ENCODE data around the gene ITGAD.
"Not testable (repeated sequence)": the region's sequence is repeated elsewhere in the genome, so short reads cannot be mapped to it uniquely, and the experiment has no call there.

The ITGAD gene

GRCh38 chr16:31404353-31405064 is 11.4 kb downstream of the ITGAD start:
- no peak for DNase-seq

GRCh38 chr16:31407406-31407805 is 14.3 kb downstream of the ITGAD start:
- no peak for DNase-seq

DNA sequence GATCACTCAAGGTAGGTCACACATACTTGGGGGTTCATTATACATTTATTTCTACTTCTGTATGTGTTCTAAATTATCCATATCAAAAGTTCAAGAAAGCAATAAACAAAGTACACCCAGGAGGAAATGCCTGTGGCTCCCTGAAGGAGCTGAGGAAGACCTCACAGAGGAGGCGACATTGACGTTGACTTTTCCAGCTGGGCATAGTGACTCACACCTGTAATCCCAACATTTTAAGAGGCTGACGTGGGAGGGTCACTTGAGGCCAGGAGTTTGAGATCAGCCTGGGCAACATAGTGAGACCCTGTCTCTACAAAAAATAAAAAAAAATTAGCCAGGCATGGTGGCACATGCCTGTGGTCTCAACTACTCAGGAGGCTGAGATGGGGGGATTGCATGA is 16.3 kb downstream of the ITGAD start:
- no peak for DNase-seq

- no peak for DNase-seq
Observed at GRCh38 chr16:31410082-31410481, 16.9 kb downstream of the ITGAD start.

DNA sequence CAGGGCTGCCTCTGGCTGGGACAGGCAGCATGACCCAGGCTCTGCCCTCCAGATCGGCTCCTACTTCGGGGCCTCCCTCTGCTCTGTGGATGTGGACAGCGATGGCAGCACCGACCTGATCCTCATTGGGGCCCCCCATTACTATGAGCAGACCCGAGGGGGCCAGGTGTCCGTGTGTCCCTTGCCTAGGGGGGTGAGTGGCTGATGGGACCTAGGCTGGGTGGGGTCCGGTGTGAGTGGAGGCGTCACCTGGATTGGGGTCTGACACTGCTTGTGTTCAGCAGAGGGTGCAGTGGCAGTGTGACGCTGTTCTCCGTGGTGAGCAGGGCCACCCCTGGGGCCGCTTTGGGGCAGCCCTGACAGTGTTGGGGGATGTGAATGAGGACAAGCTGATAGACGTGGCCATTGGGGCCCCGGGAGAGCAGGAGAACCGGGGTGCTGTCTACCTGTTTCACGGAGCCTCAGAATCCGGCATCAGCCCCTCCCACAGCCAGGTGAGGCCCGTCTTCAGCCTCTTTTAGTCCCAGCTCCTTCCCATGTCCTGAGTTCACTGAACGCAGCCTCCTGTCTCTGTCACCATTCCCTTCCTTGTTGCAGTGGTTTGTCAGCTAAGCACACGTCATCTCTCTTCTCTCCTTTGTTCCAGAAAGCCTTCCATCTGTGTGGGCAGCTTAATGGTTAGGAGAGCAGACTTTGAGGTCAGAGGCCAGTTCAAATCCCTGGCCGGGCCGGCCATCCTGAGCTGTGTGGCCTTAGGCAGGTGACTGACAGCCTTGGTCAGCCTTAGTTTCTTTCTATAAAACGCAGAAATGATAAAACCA is 18.1 kb downstream of the ITGAD start:
- DNase-seq, result no peak

- no peak for DNase-seq
Observed at GRCh38 chr16:31412750-31413149, 19.6 kb downstream of the ITGAD start.

GRCh38 chr16:31413381-31413780 is 20.2 kb downstream of the ITGAD start:
- DNase-seq, result no peak

DNA sequence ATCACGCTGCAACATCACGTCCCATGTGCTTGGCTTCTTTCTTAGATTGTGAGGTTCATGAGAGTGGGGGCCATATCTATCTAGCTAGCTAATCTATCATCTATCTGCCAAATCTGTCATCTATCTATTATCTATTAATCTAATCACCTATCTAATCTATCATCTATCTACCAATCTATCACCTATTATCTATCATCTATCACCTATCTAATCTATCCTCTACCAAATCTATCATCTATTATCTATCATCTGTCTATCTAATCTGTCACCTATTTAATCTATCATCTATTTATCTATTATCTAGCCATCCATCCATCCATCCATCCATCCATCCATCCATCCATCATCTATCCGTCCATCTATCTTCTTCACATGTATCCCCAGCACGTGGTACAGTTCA is 20.8 kb downstream of the ITGAD start:
- no peak for DNase-seq

- DNase-seq, result no peak
Observed at GRCh38 chr16:31414706-31415105, 21.6 kb downstream of the ITGAD start.

DNA sequence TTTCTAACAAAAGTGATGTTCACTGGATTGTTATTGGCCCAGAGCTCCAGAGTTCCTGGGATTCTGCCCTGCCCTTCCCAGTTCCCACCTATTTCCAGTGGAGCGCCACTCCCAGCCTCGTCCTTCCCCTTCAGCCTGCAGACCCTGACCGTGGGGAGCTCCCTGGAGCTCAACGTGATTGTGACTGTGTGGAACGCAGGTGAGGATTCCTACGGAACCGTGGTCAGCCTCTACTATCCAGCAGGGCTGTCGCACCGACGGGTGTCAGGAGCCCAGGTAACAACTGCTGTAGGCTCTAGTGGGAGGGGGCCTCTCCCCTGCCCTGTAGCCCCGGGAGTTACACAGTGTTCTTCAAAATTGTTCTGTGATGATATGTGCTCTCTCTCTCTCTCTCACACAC is 23.2 kb downstream of the ITGAD start:
- DNase-seq, result no peak

GRCh38 chr16:31417036-31417435 is 23.9 kb downstream of the ITGAD start:
- DNase-seq, result not testable (repeated sequence)

GRCh38 chr16:31417916-31418315 is 24.8 kb downstream of the ITGAD start:
- DNase-seq, result no peak

GRCh38 chr16:31420037-31420436 is 26.9 kb downstream of the ITGAD start:
- no peak for DNase-seq

GRCh38 chr16:31421587-31421986 is 28.5 kb downstream of the ITGAD start:
- DNase-seq, result no peak

DNA sequence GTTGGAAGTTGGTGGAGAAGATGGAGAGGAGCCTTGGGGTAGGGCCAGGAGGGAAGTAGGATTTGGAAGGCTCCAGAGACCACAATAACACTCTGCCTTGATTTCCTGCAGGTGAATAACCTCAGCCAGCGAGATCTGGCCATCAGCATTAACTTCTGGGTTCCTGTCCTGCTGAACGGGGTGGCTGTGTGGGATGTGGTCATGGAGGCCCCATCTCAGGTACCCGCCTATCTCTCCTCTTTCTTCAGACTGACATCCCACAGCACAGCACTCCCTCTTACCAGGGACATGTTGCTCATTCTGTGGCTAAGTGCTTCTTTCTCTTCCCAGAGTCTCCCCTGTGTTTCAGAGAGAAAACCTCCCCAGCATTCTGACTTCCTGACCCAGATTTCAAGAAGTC is 30.1 kb downstream of the ITGAD start:
- no peak for DNase-seq

GRCh38 chr16:31423801-31424200 is 30.7 kb downstream of the ITGAD start:
- no peak for DNase-seq

- DNase-seq, result peak; percentile 65
Observed at GRCh38 chr16:31427441-31428278, 34.5 kb downstream of the ITGAD start.

GRCh38 chr16:31428279-31428597 is 35.1 kb downstream of the ITGAD start, which contains the start of gene COX6A2:
Gene COX6A2 (minus strand): TSS chr16:31428360. CDS start chr16:31428325, 35 bp downstream.
- DNase-seq, result no peak

- no peak for DNase-seq
Observed at GRCh38 chr16:31428638-31429247, 35.6 kb downstream of the ITGAD start.

- no peak for DNase-seq
Observed at GRCh38 chr16:31429314-31429713, 36.2 kb downstream of the ITGAD start.

GRCh38 chr16:31429796-31430195 is 36.7 kb downstream of the ITGAD start:
- no peak for DNase-seq

DNA sequence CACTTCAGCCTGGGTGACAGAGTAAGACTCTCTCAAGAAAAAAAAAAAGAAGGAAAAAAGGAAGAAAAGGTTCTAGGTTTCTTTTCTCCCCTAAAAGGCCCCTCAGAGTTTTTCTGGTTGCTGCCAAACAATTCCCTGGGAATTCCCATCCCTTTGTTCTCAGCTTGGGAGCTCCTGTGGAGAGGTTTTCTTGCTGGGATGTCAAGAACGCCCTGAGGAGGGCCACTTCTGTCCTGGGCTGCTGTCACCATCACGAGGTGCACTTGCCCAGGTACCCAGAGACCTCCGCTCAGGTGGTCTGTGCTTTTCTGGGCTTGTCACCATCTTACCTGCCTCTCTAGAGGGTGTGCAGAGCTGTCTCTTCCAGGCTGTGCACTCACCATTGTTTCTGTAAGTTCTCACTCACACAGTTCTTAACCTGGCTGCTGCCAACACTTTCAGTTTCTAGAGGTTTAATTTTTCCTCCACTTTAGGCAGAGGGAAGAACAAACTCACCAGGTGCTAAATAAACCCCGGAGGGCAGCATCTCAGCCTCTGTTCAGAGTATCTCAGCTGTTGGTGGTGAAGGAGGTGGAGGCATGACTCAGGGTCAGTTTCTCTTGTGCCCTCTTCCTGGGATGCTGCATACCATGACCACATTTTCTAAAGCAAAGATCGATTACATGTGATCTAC is 37.4 kb downstream of the ITGAD start:
- DNase-seq, result no peak
